AG08395 (cell line): ENCODE measurements around the gene POLR2J3.
"Not testable (repeated sequence)": the region's sequence is repeated elsewhere in the genome, so short reads cannot be mapped to it uniquely, and the experiment has no call there.

ENCODE experiments used
- DNase-seq: peaks from one replicate; pipeline ENCODE4 v3.0.0; 2012; ENCODE audit warnings: mixed read lengths, low spot score

The POLR2J3 gene

DNA sequence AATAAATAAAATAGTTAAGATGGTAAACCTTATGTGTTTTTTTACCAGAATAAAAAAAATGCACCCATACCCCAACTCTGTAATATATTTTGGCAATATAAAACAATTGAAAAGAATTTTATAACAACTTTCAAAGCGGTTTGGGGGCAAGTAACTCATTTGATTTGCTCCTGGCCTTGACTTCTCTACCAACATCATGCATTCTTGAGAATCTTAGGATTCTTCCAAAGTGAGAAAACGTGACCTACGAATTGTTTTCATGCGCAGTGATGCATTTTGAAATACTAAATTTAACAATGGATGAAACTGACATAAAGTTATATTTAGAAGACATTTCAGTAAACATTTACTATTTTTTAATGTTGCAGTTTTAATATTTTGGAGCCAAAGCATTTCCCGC is 51.6 kb downstream of the POLR2J3 start:
- not testable (repeated sequence) for DNase-seq

- not testable (repeated sequence) for DNase-seq
Measured at GRCh38 chr7:102517550-102518147, 54.7 kb downstream of the POLR2J3 start, which contains the start of gene RASA4B. Gene RASA4B, minus strand, starts transcription at chr7:102517777. Its CDS starts 67 bp downstream, at chr7:102517710.
